Measurements from ENCODE around the gene SP4. TPM values are rescaled to one million over a fixed set of nuclear protein-coding genes. Genes with fewer than 3 reads are reported as not detected.
A peak's percentile ranks its signal among the peaks of the same experiment; 100 is the strongest.
"Not testable (repeated sequence)": the region's sequence is repeated elsewhere in the genome, so short reads cannot be mapped to it uniquely, and the experiment has no call there.

Gene SP4
- polyA plus RNA-seq, 3 donors, result 1.3 to 1.8 (median 1.3) TPM

DNA sequence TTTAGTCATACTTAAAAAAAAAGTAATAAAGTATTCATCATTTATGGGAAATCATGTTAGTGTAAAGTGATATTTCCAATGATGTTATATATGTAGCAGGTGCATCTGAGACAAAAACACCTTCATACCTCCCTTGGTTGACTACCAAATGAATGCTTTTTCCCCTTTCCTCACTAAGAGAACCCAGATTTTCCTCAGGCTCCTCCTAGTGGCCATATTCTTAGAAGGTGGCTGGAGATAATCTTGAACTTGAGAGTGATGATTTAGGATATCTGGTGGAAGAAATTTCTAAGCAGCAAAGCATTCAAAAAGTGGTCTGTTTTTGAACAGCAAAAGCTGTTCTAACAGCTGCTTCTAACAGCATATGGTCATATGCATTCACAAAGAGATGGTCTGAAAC lies 98.1 kb downstream of the SP4 start:
- Histone ChIP-seq H2AFZ (ENCODE audit: insufficient read depth, low read depth, low read length, poor library complexity, severe bottlenecking) (no peak overlapping the region), H3K79me2 (ENCODE audit: insufficient read depth, low read length) (no peaks in the 10 kb centered on the region), H3K4me3 (replicated peaks in 1 of 3; ENCODE audit: low read depth in 2 of 3, low read length in 3 of 3) (no peak overlapping the region), H3K4me1 (ENCODE audit: control insufficient read depth in 1 of 2, insufficient read depth in 2 of 2, low read length in 2 of 2) (no peaks in the 10 kb centered on the region), H3K9ac (ENCODE audit: insufficient read depth, low read length, poor library complexity, severe bottlenecking) (no peak overlapping the region), H4K20me1 (ENCODE audit: insufficient read depth, low read length) (no peaks in the 10 kb centered on the region), H3K4me2 (replicated peaks; ENCODE audit: extremely low read depth, low read length, poor library complexity, severe bottlenecking) (no peak overlapping the region), H3K27me3 (ENCODE audit: control insufficient read depth in 2 of 2, insufficient read depth in 2 of 2, low read length in 2 of 2) (no peaks in the 10 kb centered on the region), H3K36me3 (replicated peaks in 1 of 2; ENCODE audit: control insufficient read depth in 1 of 2, insufficient read depth in 2 of 2, low read length in 2 of 2) (no peaks in the 10 kb centered on the region), H3K9me3 (replicated peaks in 1 of 2; ENCODE audit: control insufficient read depth in 1 of 2, insufficient read depth in 1 of 2, low read length in 2 of 2) (peaks cover 0 to 7% of the 10 kb centered on the region in 2 donors), H3K27ac (ENCODE audit: low read depth in 1 of 2, low read length in 2 of 2) (no peak overlapping the region)
- TF ChIP-seq, protein P1, sequence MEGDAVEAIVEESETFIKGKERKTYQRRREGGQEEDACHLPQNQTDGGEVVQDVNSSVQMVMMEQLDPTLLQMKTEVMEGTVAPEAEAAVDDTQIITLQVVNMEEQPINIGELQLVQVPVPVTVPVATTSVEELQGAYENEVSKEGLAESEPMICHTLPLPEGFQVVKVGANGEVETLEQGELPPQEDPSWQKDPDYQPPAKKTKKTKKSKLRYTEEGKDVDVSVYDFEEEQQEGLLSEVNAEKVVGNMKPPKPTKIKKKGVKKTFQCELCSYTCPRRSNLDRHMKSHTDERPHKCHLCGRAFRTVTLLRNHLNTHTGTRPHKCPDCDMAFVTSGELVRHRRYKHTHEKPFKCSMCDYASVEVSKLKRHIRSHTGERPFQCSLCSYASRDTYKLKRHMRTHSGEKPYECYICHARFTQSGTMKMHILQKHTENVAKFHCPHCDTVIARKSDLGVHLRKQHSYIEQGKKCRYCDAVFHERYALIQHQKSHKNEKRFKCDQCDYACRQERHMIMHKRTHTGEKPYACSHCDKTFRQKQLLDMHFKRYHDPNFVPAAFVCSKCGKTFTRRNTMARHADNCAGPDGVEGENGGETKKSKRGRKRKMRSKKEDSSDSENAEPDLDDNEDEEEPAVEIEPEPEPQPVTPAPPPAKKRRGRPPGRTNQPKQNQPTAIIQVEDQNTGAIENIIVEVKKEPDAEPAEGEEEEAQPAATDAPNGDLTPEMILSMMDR (IDR thresholded peaks at IDR 0.05), result peak; percentile 63
- Mint-ChIP-seq H3K27me3 (ENCODE audit: low read depth in 3 of 3) (peaks cover 2 to 4% (median 3%) of the 10 kb centered on the region in 3 donors), H3K36me3 (no peaks in the 10 kb centered on the region), H3K27ac (no peak overlapping the region), H3K4me1 (no peaks in the 10 kb centered on the region), H3K9me3 (peaks cover 0 to 3% (median 2%) of the 10 kb centered on the region in 7 donors), H3K4me3 (no peak overlapping the region)
- DNase-seq, result no peak
- intact Hi-C loops (cut with micrococcal nuclease), result no loop called here

DNA sequence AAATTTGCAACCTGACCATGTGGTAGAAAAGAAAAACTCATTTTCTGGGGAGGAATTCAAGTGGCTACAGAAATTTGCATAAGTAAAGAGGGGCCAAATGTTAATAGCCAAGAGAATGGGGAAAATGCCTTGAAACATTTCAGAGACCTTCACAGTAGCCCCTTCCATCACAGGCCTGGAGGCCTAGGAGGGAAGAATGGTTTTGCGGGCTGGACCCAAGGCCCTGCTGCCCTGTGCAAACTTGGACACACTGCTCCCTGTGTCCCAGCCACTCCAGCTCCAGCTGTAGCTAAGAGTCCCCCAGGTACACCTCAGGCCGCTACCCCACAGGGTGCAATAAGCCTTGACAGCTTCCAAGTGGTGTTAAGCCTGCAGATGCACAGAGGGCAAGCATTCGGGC lies 98.6 kb downstream of the SP4 start:
- Histone ChIP-seq H2AFZ (ENCODE audit: insufficient read depth, low read depth, low read length, poor library complexity, severe bottlenecking) (no peak overlapping the region), H3K27ac (ENCODE audit: low read depth in 1 of 2, low read length in 2 of 2) (no peak overlapping the region), H3K4me1 (ENCODE audit: control insufficient read depth in 1 of 2, insufficient read depth in 2 of 2, low read length in 2 of 2) (no peaks in the 10 kb centered on the region), H4K20me1 (ENCODE audit: insufficient read depth, low read length) (no peaks in the 10 kb centered on the region), H3K36me3 (replicated peaks in 1 of 2; ENCODE audit: control insufficient read depth in 1 of 2, insufficient read depth in 2 of 2, low read length in 2 of 2) (no peaks in the 10 kb centered on the region), H3K27me3 (ENCODE audit: control insufficient read depth in 2 of 2, insufficient read depth in 2 of 2, low read length in 2 of 2) (no peaks in the 10 kb centered on the region), H3K9ac (ENCODE audit: insufficient read depth, low read length, poor library complexity, severe bottlenecking) (no peak overlapping the region), H3K4me2 (replicated peaks; ENCODE audit: extremely low read depth, low read length, poor library complexity, severe bottlenecking) (no peak overlapping the region), H3K79me2 (ENCODE audit: insufficient read depth, low read length) (no peaks in the 10 kb centered on the region), H3K4me3 (replicated peaks in 1 of 3; ENCODE audit: low read depth in 2 of 3, low read length in 3 of 3) (no peak overlapping the region), H3K9me3 (replicated peaks in 1 of 2; ENCODE audit: control insufficient read depth in 1 of 2, insufficient read depth in 1 of 2, low read length in 2 of 2) (peaks cover 0 to 7% of the 10 kb centered on the region in 2 donors)
- TF ChIP-seq, protein P1 (IDR thresholded peaks at IDR 0.05), result peak; percentile 7
- no peak overlapping the region for H3K27ac Mint-ChIP-seq
- peaks cover 0 to 3% (median 2%) of the 10 kb centered on the region in 7 donors for H3K9me3 Mint-ChIP-seq
- DNase-seq, result no peak
- 94% methylated on average over 2 of the region's 3 CpGs for WGBS (ENCODE audit: insufficient coverage)
- no peaks in the 10 kb centered on the region for H3K36me3 Mint-ChIP-seq
- H3K27me3 Mint-ChIP-seq (ENCODE audit: low read depth in 3 of 3), result peaks cover 1 to 4% (median 2%) of the 10 kb centered on the region in 3 donors
- no peak overlapping the region for H3K4me3 Mint-ChIP-seq
- H3K4me1 Mint-ChIP-seq, result no peaks in the 10 kb centered on the region
- intact Hi-C loops (cut with micrococcal nuclease), result no loop called here

DNA sequence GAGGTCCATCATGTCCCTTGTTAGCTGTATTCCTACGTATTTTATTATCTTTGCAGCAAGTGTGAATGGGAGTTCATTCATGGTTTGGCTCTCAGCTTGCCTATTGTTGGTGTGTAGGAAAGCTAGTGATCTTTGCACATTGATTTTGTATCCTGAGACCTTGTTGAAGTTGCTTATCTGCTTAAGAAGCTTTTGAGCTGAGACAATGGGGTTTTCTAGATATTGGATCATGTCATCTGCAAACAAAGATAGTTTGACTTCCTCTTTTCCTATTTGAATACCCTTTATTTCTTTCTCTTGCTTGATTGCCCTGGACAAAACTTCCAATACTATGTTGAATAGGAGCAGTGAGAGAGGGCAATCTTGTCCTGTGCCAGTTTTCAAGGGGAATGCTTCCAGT lies 104.6 kb downstream of the SP4 start:
- H3K9me3 ChIP-seq (replicated peaks in 1 of 2; ENCODE audit: control insufficient read depth in 1 of 2, insufficient read depth in 1 of 2, low read length in 2 of 2); H3K4me3 ChIP-seq (replicated peaks in 1 of 3; ENCODE audit: low read depth in 2 of 3, low read length in 3 of 3); H3K27ac ChIP-seq (ENCODE audit: low read depth in 1 of 2, low read length in 2 of 2); H3K36me3 ChIP-seq (replicated peaks in 1 of 2; ENCODE audit: control insufficient read depth in 1 of 2, insufficient read depth in 2 of 2, low read length in 2 of 2); H3K27ac Mint-ChIP-seq; H2AFZ ChIP-seq (ENCODE audit: insufficient read depth, low read depth, low read length, poor library complexity, severe bottlenecking); DNase-seq; H3K4me1 ChIP-seq (ENCODE audit: control insufficient read depth in 1 of 2, insufficient read depth in 2 of 2, low read length in 2 of 2); H4K20me1 ChIP-seq (ENCODE audit: insufficient read depth, low read length); H3K4me3 Mint-ChIP-seq; intact Hi-C loops (cut with micrococcal nuclease); H3K4me2 ChIP-seq (replicated peaks; ENCODE audit: extremely low read depth, low read length, poor library complexity, severe bottlenecking); H3K4me1 Mint-ChIP-seq; H3K27me3 Mint-ChIP-seq (ENCODE audit: low read depth in 3 of 3); H3K27me3 ChIP-seq (ENCODE audit: control insufficient read depth in 2 of 2, insufficient read depth in 2 of 2, low read length in 2 of 2); H3K36me3 Mint-ChIP-seq; H3K9ac ChIP-seq (ENCODE audit: insufficient read depth, low read length, poor library complexity, severe bottlenecking); H3K79me2 ChIP-seq (ENCODE audit: insufficient read depth, low read length): not testable (repeated sequence)
- H3K9me3 Mint-ChIP-seq, result peaks cover 0 to 16% (median 9%) of the 10 kb centered on the region in 7 donors
- WGBS (ENCODE audit: insufficient coverage), result 100% methylated on average over 1 of the region's 1 CpG

DNA sequence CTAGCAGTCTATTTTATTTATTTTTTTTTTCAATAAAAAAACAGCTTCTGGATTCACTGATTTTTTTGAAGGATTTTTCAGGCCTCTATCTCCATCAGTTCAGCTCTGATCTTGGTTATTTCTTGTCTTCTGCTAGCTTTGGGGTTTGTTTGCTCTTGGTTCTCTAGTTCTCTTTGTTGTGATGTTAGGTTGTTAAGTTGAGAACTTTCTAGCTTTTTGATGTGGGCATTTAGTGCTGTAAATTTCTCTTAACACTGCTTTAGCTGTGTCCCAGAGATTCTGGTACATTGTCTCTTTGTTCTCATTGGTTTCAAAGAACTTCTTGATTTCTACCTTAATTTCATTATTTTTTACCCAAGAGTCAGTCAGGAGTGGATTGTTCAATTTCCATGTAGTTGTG lies 105.8 kb downstream of the SP4 start:
- H3K9me3 Mint-ChIP-seq, result peaks cover 0 to 20% (median 9%) of the 10 kb centered on the region in 7 donors
- H2AFZ ChIP-seq (ENCODE audit: insufficient read depth, low read depth, low read length, poor library complexity, severe bottlenecking); H3K27me3 Mint-ChIP-seq (ENCODE audit: low read depth in 3 of 3); H3K27ac Mint-ChIP-seq; H3K9me3 ChIP-seq (replicated peaks in 1 of 2; ENCODE audit: control insufficient read depth in 1 of 2, insufficient read depth in 1 of 2, low read length in 2 of 2); H3K79me2 ChIP-seq (ENCODE audit: insufficient read depth, low read length); H3K36me3 Mint-ChIP-seq; DNase-seq; H3K4me1 ChIP-seq (ENCODE audit: control insufficient read depth in 1 of 2, insufficient read depth in 2 of 2, low read length in 2 of 2); H3K4me3 Mint-ChIP-seq; H3K36me3 ChIP-seq (replicated peaks in 1 of 2; ENCODE audit: control insufficient read depth in 1 of 2, insufficient read depth in 2 of 2, low read length in 2 of 2); H3K27me3 ChIP-seq (ENCODE audit: control insufficient read depth in 2 of 2, insufficient read depth in 2 of 2, low read length in 2 of 2); H3K4me2 ChIP-seq (replicated peaks; ENCODE audit: extremely low read depth, low read length, poor library complexity, severe bottlenecking); H3K4me3 ChIP-seq (replicated peaks in 1 of 3; ENCODE audit: low read depth in 2 of 3, low read length in 3 of 3); H4K20me1 ChIP-seq (ENCODE audit: insufficient read depth, low read length); H3K9ac ChIP-seq (ENCODE audit: insufficient read depth, low read length, poor library complexity, severe bottlenecking); H3K4me1 Mint-ChIP-seq; intact Hi-C loops (cut with micrococcal nuclease); H3K27ac ChIP-seq (ENCODE audit: low read depth in 1 of 2, low read length in 2 of 2): not testable (repeated sequence)
